Endodermal cell (in vitro differentiated cells): ENCODE results near the gene POP4. TPM values are rescaled to one million over a fixed set of nuclear protein-coding genes. Genes with fewer than 3 reads are reported as not detected.
A peak's percentile ranks its signal among the peaks of the same experiment; 100 is the strongest.

Source experiments
- DNase-seq: peaks from one replicate; pipeline ENCODE4 v3.0.0-alpha.2; 2017
- H3K27ac ChIP-seq: 2 replicates; pipeline ENCODE4 v1.5.1; 2013; ENCODE audit warnings: mild to moderate bottlenecking, low read depth, low read length, moderate library complexity
- H3K27me3 ChIP-seq: 2 replicates; pipeline ENCODE4 v1.6.1; 2013; ENCODE audit warnings: mild to moderate bottlenecking, low read length, moderate library complexity; ENCODE audit not compliant: insufficient read depth, control insufficient read depth, poor library complexity, severe bottlenecking
- H3K36me3 ChIP-seq: 2 replicates; pipeline ENCODE4 v1.7.0; 2013; ENCODE audit warnings: mild to moderate bottlenecking, low read length, moderate library complexity; ENCODE audit not compliant: control insufficient read depth, insufficient read depth
- H3K4me1 ChIP-seq: one replicate; pipeline ENCODE4 v1.7.0; 2013; ENCODE audit warnings: low read length; ENCODE audit not compliant: control insufficient read depth, insufficient read depth
- H3K4me3 ChIP-seq: 2 replicates; pipeline ENCODE4 v1.5.1; 2013; ENCODE audit warnings: mild to moderate bottlenecking, low read length, moderate library complexity
- H3K9ac ChIP-seq: 2 replicates; pipeline ENCODE4 v1.6.1; 2013; ENCODE audit warnings: mild to moderate bottlenecking, low read length, moderate library complexity; ENCODE audit not compliant: poor library complexity, severe bottlenecking; ENCODE audit errors: extremely low read depth
- H3K9me3 ChIP-seq: 2 replicates; pipeline ENCODE4 v1.6.1; 2013; ENCODE audit warnings: mild to moderate bottlenecking, low read length, moderate library complexity; ENCODE audit not compliant: control insufficient read depth
- H3K27ac Mint-ChIP-seq: 2 replicates; pipeline ENCODE4 v1.8.0; 2020; ENCODE audit warnings: mixed read lengths
- H3K27me3 Mint-ChIP-seq: 2 replicates; pipeline ENCODE4 v1.8.0; 2021; ENCODE audit warnings: mild to moderate bottlenecking, mixed read lengths; ENCODE audit not compliant: insufficient read depth
- H3K36me3 Mint-ChIP-seq: 2 replicates; pipeline ENCODE4 v1.8.0; 2020; ENCODE audit warnings: low read depth, mixed read lengths
- H3K4me1 Mint-ChIP-seq: 2 replicates; pipeline ENCODE4 v1.8.0; 2020; ENCODE audit warnings: mixed read lengths
- H3K4me3 Mint-ChIP-seq: 2 replicates; pipeline ENCODE4 v1.8.0; 2020; ENCODE audit warnings: mild to moderate bottlenecking, moderate library complexity, mixed read lengths
- H3K9me3 Mint-ChIP-seq: 2 replicates; pipeline ENCODE4 v1.8.0; 2020; ENCODE audit warnings: mild to moderate bottlenecking, mixed read lengths
- whole genome bisulfite sequencing, 2 experiments: methylation state at CpG; one replicate each; pipeline versions ENCODE4 v1.1.5 to v1.1.7; 2013; ENCODE audit warnings: missing lambda C conversion rate in 2 of 2, mixed read lengths in 1 of 2; ENCODE audit not compliant: insufficient coverage in 1 of 2, insufficient read length in 1 of 2; 5-methylcytosine and 5-hydroxymethylcytosine counted together
- total RNA-seq, 2 donors: library from RNA; stranded (reverse); fragmentation: NEBNext Ultra II Directional in 1 of 2; extraction: Animal tissue kit (Norgen Biotek cat#: 25700) in 1 of 2; gene quantifications; 2 replicates in 1 of 2; 3 replicates in 1 of 2; pipeline ENCODE4 v1.2.1, GENCODE V29; 2021
- TF ChIP-seq, protein P1 (sequence below): fragments of 200-600 bp; sonication (generic); conservative IDR thresholded peaks from 2 replicates; pipeline ENCODE4 v1.5.0; 2021; ENCODE audit warnings: antibody characterized with exemption, mild to moderate bottlenecking

The POP4 gene
- total RNA-seq, 2 donors from 2014 or later, result 58.2 to 59.7 TPM

DNA sequence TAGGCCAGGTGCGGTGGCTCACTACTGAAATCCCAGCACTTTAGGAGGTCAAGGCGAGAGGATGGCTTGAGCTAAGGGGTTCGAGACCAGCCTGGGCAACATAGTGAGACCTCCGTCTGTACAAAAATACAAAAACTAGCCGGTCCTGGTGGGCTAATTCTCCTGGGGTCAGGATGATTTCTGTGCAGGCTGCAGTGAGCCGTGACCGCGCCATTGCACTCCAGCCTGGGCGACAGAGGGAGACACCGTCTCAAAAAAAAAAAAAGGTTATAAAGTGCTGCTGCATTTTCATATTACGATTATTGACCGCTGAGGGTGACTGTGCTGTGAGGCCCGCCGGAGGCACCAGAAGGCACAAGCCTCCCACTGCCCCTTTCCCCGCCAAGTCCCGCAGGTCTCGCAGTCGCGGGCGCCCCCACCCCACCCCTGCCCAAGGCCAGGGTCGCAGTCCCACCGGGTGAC lies 58.7 kb downstream of the POP4 start:
- DNase-seq, result no peak
- Mint-ChIP-seq H3K4me3 (peak overlapping the region; percentile 62), H3K27ac (no peak overlapping the region), H3K9me3 (no peaks in the 10 kb centered on the region), H3K27me3 (peaks cover 6% of the 10 kb centered on the region), H3K4me1 (peaks cover 9% of the 10 kb centered on the region), H3K36me3 (no peaks in the 10 kb centered on the region)
- H3K9ac ChIP-seq, result no peak overlapping the region
- H3K4me3 ChIP-seq, result peak overlapping the region; percentile 76
- peaks cover 22% of the 10 kb centered on the region for H3K27me3 ChIP-seq
- TF ChIP-seq, protein P1, sequence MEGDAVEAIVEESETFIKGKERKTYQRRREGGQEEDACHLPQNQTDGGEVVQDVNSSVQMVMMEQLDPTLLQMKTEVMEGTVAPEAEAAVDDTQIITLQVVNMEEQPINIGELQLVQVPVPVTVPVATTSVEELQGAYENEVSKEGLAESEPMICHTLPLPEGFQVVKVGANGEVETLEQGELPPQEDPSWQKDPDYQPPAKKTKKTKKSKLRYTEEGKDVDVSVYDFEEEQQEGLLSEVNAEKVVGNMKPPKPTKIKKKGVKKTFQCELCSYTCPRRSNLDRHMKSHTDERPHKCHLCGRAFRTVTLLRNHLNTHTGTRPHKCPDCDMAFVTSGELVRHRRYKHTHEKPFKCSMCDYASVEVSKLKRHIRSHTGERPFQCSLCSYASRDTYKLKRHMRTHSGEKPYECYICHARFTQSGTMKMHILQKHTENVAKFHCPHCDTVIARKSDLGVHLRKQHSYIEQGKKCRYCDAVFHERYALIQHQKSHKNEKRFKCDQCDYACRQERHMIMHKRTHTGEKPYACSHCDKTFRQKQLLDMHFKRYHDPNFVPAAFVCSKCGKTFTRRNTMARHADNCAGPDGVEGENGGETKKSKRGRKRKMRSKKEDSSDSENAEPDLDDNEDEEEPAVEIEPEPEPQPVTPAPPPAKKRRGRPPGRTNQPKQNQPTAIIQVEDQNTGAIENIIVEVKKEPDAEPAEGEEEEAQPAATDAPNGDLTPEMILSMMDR, result peak; percentile 34
- peaks cover 4% of the 10 kb centered on the region for H3K4me1 ChIP-seq
- H3K36me3 ChIP-seq, result no peaks in the 10 kb centered on the region
- no peaks in the 10 kb centered on the region for H3K9me3 ChIP-seq
- no peak overlapping the region for H3K27ac ChIP-seq
- 37 to 57% methylated on average over 9 to 22 of the region's 22 CpGs for WGBS, 2 experiments

DNA sequence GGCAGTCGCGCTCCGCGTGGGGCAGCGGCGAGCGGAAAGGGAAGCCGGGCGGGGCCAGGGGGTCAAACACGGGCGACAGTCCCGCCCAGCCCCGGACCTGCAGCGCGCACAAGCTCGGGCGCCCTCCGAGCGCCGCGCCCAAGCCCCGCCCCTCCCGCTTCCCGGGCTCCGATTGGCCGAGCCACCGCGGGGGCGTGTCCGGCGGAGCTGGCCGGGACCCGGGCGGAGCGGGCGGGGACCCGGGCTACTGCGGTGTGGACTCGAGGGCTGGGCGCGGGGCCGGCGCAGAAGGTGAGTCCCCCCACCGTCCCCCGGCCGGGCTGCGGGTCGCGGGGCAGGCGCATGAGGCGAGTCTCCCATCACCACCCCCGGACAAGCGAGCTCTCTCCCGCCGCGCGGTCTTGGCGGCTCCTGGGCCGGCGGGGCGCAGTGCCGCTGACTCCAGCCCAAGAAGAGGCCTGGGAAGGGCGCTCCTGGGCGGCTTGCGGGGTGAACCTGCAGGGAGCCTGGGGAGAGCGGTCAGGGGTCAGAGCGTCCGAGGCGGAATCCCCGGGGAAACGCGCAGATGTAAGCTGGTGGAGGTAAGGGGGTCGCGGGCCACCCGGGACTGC lies 59.2 kb downstream of the POP4 start, which contains the start of gene PLEKHF1:
Gene PLEKHF1, plus strand, starts transcription at position 247 of the 611 bp plus-strand sequence. CDS start 8,379 bp downstream, outside the sequence.
- H3K9me3 Mint-ChIP-seq, result no peaks in the 10 kb centered on the region
- H3K27ac ChIP-seq, result no peak within 1 kb of the TSS
- peaks cover 22% of the 10 kb centered on the region for H3K27me3 ChIP-seq
- peaks cover 4% of the 10 kb centered on the region for H3K4me1 ChIP-seq
- no peaks in the 10 kb centered on the region for H3K36me3 ChIP-seq
- TF ChIP-seq, protein P1, result no peak
- H3K4me3 Mint-ChIP-seq, result peak within 1 kb of the TSS; percentile 62
- H3K9me3 ChIP-seq, result no peaks in the 10 kb centered on the region
- WGBS, 2 experiments, result 0% methylated on average over 11 to 75 of the region's 75 CpGs
- peak; percentile 96 for DNase-seq
- peaks cover 6% of the 10 kb centered on the region for H3K27me3 Mint-ChIP-seq
- no peak within 1 kb of the TSS for H3K27ac Mint-ChIP-seq
- H3K4me3 ChIP-seq, result peak within 1 kb of the TSS; percentile 76
- no peak within 1 kb of the TSS for H3K9ac ChIP-seq
- H3K4me1 Mint-ChIP-seq, result peaks cover 9% of the 10 kb centered on the region
- no peaks in the 10 kb centered on the region for H3K36me3 Mint-ChIP-seq

DNA sequence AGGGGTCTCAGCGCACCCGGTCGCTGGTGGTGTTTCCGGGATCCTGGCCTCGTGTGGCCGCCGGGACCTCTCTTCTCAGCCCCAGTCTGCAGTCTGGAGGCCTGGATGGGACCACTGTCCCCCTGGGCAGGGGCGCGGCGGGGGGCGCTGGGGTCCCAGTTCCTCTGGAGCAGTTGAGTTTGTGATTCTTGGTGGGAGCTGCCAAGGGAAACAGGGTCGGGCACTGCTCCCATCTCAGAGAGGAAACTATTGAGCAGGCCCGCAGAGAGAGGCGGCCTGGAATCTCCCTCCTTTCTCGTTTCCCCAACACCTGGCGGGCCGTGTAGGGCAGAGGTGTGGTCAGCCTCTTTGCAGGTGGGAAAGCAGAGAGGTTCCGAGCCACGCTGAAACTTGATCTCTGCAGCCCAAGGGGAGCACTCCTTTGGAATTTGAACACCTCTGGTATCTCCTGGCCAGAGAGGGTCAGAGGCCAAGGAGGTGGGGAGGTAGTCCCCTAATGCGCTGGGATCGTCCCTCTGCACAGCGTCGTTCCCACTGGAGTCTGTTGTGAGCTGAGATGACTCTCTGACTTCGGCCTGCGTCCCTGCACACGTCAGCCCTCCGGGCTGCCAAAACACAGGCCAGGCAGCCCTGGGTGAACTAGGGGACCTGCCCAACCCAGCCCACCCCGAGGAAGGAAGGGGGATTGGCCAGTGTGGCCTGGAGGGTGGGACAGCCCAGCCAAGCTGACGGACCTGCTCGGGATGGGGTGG lies 59.9 kb downstream of the POP4 start:
- H3K4me1 ChIP-seq, result peaks cover 4% of the 10 kb centered on the region
- peak overlapping the region; percentile 76 for H3K4me3 ChIP-seq
- no peak overlapping the region for H3K9ac ChIP-seq
- WGBS, 2 experiments, result 6% methylated on average over 8 to 30 of the region's 30 CpGs
- H3K27ac ChIP-seq, result no peak overlapping the region
- no peaks in the 10 kb centered on the region for H3K36me3 ChIP-seq
- no peaks in the 10 kb centered on the region for H3K36me3 Mint-ChIP-seq
- peak overlapping the region; percentile 62 for H3K4me3 Mint-ChIP-seq
- peak; percentile 90 for DNase-seq
- H3K27me3 Mint-ChIP-seq, result peaks cover 6% of the 10 kb centered on the region
- TF ChIP-seq, protein P1, result no peak
- H3K27me3 ChIP-seq, result peaks cover 22% of the 10 kb centered on the region
- peaks cover 9% of the 10 kb centered on the region for H3K4me1 Mint-ChIP-seq
- H3K9me3 ChIP-seq, result no peaks in the 10 kb centered on the region
- H3K27ac Mint-ChIP-seq, result peak overlapping the region; percentile 67
- H3K9me3 Mint-ChIP-seq, result no peaks in the 10 kb centered on the region

Other genes with a start within 250 kb of the POP4 start
- gene VSTM2B, start 80.3 kb upstream of the POP4 start, total RNA-seq, result under 1 TPM in 1 of 2 donors, not detected in 1; 0.18 TPM
- 1 to 10 TPM; 2.6 to 2.8 TPM for gene PLEKHF1, start 59.2 kb downstream of the POP4 start, total RNA-seq
- 10 to 100 TPM; 18.9 to 22.9 TPM for gene C19orf12, start 109.0 kb downstream of the POP4 start, total RNA-seq
- 10 to 100 TPM; 33.3 to 34.9 TPM for gene CCNE1, start 205.7 kb downstream of the POP4 start, total RNA-seq